HepG2 (cell line): Measurements from ENCODE around the gene MLYCD. TPM values are rescaled to one million over a fixed set of nuclear protein-coding genes. Genes with fewer than 3 reads are reported as not detected.

Source experiments
- ATAC-seq: fragments of 200-7000 bp; cut with Tn5 transposase; 3 replicates; pipeline ENCODE4 v1.9.1; 2020; ENCODE audit warnings: mild to moderate bottlenecking, moderate library complexity
- BruUV-seq: library from RNA; stranded (reverse); fragments of 400-500 nt; replicated peaks from 2 replicates; lab custom pipeline; 2021; lab: Mats Ljungman, UMichigan
- CTCF ChIA-PET: fragments of 300-600 bp; formaldehyde crosslinking; extraction: SDS; loops from one replicate; lab custom pipeline; 2021; ENCODE audit warnings: low total read pairs, inconsistent platforms, low intra/inter-chr PET ratio; lab: Yijun Ruan, JAX
- POLR2A ChIA-PET: fragments of 350-600 bp; sonication (Branson Sonifier 250); formaldehyde crosslinking; loops from one replicate; lab custom pipeline; 2020; ENCODE audit warnings: antibody characterized with exemption, inconsistent platforms; lab: Yijun Ruan, JAX
- DNase-seq: peaks from one replicate; pipeline ENCODE4 v3.0.0-alpha.2; 2015; ENCODE audit warnings: low spot score
- FAIRE-seq: peaks from 3 replicates; lab custom pipeline; 2011; peaks lifted over from hg19 to GRCh38; lab: Jason Lieb, UNC
- H2AFZ ChIP-seq: one replicate; pipeline ENCODE4 v1.6.1; 2011; ENCODE audit warnings: low read length, inconsistent platforms
- H3K27ac ChIP-seq: fragments of 300-600 bp; 3 replicates; pipeline ENCODE4 v1.8.0; 2011; ENCODE audit warnings: mixed run types, mild to moderate bottlenecking, mixed read lengths, low read length, inconsistent platforms; ENCODE audit not compliant: insufficient read depth; ENCODE audit errors: extremely low read length
- H3K27me3 ChIP-seq, 2 experiments: fragments of 200-600 bp in 1 of 2; 2 replicates in 1 of 2; 3 replicates in 1 of 2; pipeline versions ENCODE4 v1.6.0 to v1.8.0; 2011; ENCODE audit warnings: low read length in 2 of 2, mild to moderate bottlenecking in 2 of 2, moderate library complexity in 2 of 2, inconsistent platforms in 1 of 2; ENCODE audit not compliant: insufficient read depth in 2 of 2, control insufficient read depth in 1 of 2
- H3K36me3 ChIP-seq, 2 experiments: fragments of 200-600 bp in 1 of 2; replicated peaks in 1 of 2; 2 replicates in 1 of 2; 3 replicates in 1 of 2; pipeline versions ENCODE4 v1.5.1 to v1.8.0; 2011; ENCODE audit warnings: low read length in 2 of 2, inconsistent platforms in 1 of 2; ENCODE audit not compliant: insufficient read depth in 2 of 2, control insufficient read depth in 1 of 2
- H3K4me1 ChIP-seq: 2 replicates; pipeline ENCODE4 v1.5.1; 2012; ENCODE audit warnings: low read length, inconsistent platforms; ENCODE audit not compliant: insufficient read depth
- H3K4me2 ChIP-seq: 2 replicates; pipeline ENCODE4 v1.6.0; 2011; ENCODE audit warnings: low read depth, low read length, inconsistent platforms
- H3K4me3 ChIP-seq, 3 experiments: fragments of 200-600 bp in 1 of 3; sonication (generic), shearing (Covaris generic) in 1 of 3; replicated peaks in 1 of 3; 2 replicates each; pipeline ENCODE4 v1.5.1; 2011 to 2016; ENCODE audit warnings: low read length in 3 of 3, inconsistent platforms in 2 of 3, low read depth in 2 of 3, mild to moderate bottlenecking in 2 of 3, control low read depth in 1 of 3, mixed read lengths in 1 of 3; ENCODE audit not compliant: insufficient read depth in 1 of 3
- H3K79me2 ChIP-seq: one replicate; pipeline ENCODE4 v1.6.1; 2011; ENCODE audit warnings: low read length, inconsistent platforms; ENCODE audit not compliant: insufficient read depth
- H3K9ac ChIP-seq: 2 replicates; pipeline ENCODE4 v1.6.0; 2011; ENCODE audit warnings: mild to moderate bottlenecking, low read depth, low read length, inconsistent platforms; ENCODE audit not compliant: insufficient read depth
- H3K9me3 ChIP-seq: 2 replicates; pipeline ENCODE4 v1.5.1; 2012; ENCODE audit warnings: mild to moderate bottlenecking, low read length
- H4K20me1 ChIP-seq: 2 replicates; pipeline ENCODE4 v1.6.0; 2011; ENCODE audit warnings: inconsistent platforms, mild to moderate bottlenecking, low read length, moderate library complexity; ENCODE audit not compliant: insufficient read depth
- AGO2 ChIP-seq: fragments of 200-400 bp; formaldehyde crosslinking; optimal IDR thresholded peaks from 2 replicates; pipeline ENCODE3; 2017; ENCODE audit warnings: mild to moderate bottlenecking, low read depth, low read length, moderate library complexity
- RBFOX2 ChIP-seq: fragments of 200-400 bp; formaldehyde crosslinking; IDR thresholded peaks from 2 replicates; pipeline ENCODE4 v1.6.1; 2017; ENCODE audit warnings: low read depth, mild to moderate bottlenecking, low read length
- ZNF446 ChIP-seq: sonication (generic); formaldehyde crosslinking; IDR thresholded peaks from 2 replicates; pipeline ENCODE4 v1.5.0; 2020; ENCODE audit warnings: mild to moderate bottlenecking, missing genetic modification reagents
- WGBS: methylation state at CpG from one replicate; pipeline ENCODE4 v1.1.6; 2017; ENCODE audit warnings: low lambda C conversion rate; 5-methylcytosine and 5-hydroxymethylcytosine counted together
- in situ Hi-C: cut with HindIII; loops from 2 replicates; pipeline ENCODE4 v1.10.0; 2017; ENCODE audit warnings: low pct_unique_long_range_greater_than_20kb; ENCODE audit not compliant: extremely low pct_ligation_motif_present
- intact Hi-C: fragments of 100-400 bp; cut with micrococcal nuclease; formaldehyde crosslinking; loops from one replicate; pipeline ENCODE4 v1.10.0; 2022; ENCODE audit not compliant: unreplicated experiment
- polyA plus RNA-seq, 8 experiments: library from polyadenylated mRNA; depleted of rRNA in 3 of 8; stranded (reverse) in 7 of 8; unstranded in 1 of 8; fragments of >200 nt; fragmentation: Illumina TruSeq in 4 of 8; extraction: Trizol in 4 of 8; gene quantifications; 2 replicates each; pipeline versions ENCODE4 v1.2.1 to v1.2.3, GENCODE V29; 2011 to 2016; ENCODE audit warnings: low read depth in 4 of 8, missing spikeins in 1 of 8, mixed read lengths in 1 of 8; ENCODE audit not compliant: insufficient read depth in 1 of 8
- total RNA-seq, 5 experiments: library from RNA; depleted of rRNA; stranded (reverse); fragments of >200 nt; fragmentation: Illumina TruSeq; extraction: Trizol; gene quantifications; 2 replicates each; pipeline ENCODE4 v1.2.3, GENCODE V29; 2016; ENCODE audit warnings: low read depth in 1 of 5
- TF ChIP-seq, protein P1 (sequence below): sonication (generic); formaldehyde crosslinking; IDR thresholded peaks from 2 replicates; pipeline ENCODE4 v1.5.0; 2020; ENCODE audit warnings: missing genetic modification reagents

Gene MLYCD
- total and polyA plus RNA-seq, 2 of the 13 experiments (the other 11 are each of a cell fraction or from before 2014, with no cell fraction given), result 1.8 to 4.0 TPM

GRCh38 chr16:83960521-83961249 lies 61.8 kb downstream of the MLYCD start:
- 96% methylated on average over 29 of the region's 29 CpGs for WGBS
- Histone ChIP-seq H3K4me3 (no peak overlapping the region), H3K9me3 (no peaks in the 10 kb centered on the region), H4K20me1 (peaks cover 18% of the 10 kb centered on the region; the same call in 1 of the 2 replicates), H3K27me3 (no peaks in the 10 kb centered on the region), H3K9ac (no peak overlapping the region), H3K4me1 (peaks cover 14% of the 10 kb centered on the region; the same call in 1 of the 2 replicates), H2AFZ (no peak overlapping the region), H3K79me2 (peaks cover 4% of the 10 kb centered on the region), H3K4me2 (no peak overlapping the region), H3K27ac (no peak overlapping the region), H3K36me3 (peaks cover 55 to 90% of the 10 kb centered on the region in 2 experiments)
- ATAC-seq, result no peak
- BruUV-seq, result no TSS peak
- in situ Hi-C loops, result loop anchor here (25.0 kb wide), 1 partner anchor 227 kb away; the partner anchor contains the start of genes ADAD2 and TAF1C
- ChIA-PET POLR2A (no interaction called here), CTCF (no interaction called here)
- intact Hi-C loops, result no loop called here
- FAIRE-seq, result no peak
- no peak for TF ChIP-seq ZNF446 (CRISPR knock-in tag)
- peak; percentile 79 for TF ChIP-seq AGO2
- TF ChIP-seq RBFOX2, result 0 out of 2 replicates have a peak, but pooled peaks have one; percentile 50
- DNase-seq, result no peak

DNA sequence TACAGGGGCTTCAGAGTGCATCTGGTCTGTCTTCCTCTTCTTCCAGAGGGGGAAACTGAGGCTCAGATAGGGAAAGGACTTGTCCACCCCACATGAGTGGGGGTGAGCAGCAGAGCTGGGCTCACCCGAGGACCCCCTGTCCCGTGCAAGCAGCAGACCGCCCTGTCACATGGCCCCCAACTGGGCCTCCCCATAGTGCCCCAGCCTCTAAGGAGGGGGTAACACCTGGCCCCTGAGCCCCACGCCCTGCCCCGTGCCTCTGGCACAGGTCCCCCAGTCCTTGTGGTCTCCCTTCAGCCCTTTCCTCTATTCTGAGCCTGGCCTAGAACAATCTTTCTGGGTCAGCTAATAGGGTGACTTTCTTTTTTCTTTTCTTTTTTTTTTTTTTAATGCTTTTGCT lies 62.7 kb downstream of the MLYCD start:
- Histone ChIP-seq H3K9ac (no peak overlapping the region), H3K4me1 (peaks cover 5% of the 10 kb centered on the region; the same call in 1 of the 2 replicates), H3K79me2 (peaks cover 1% of the 10 kb centered on the region), H3K36me3 (peaks cover 54 to 82% of the 10 kb centered on the region in 2 experiments), H3K4me2 (no peak overlapping the region), H3K27me3 (no peaks in the 10 kb centered on the region), H3K4me3 (no peak overlapping the region), H4K20me1 (peaks cover 14% of the 10 kb centered on the region; the same call in 1 of the 2 replicates), H3K9me3 (no peaks in the 10 kb centered on the region), H2AFZ (no peak overlapping the region), H3K27ac (no peak overlapping the region)
- ChIA-PET POLR2A (no interaction called here), CTCF (no interaction called here)
- TF ChIP-seq, protein P1, sequence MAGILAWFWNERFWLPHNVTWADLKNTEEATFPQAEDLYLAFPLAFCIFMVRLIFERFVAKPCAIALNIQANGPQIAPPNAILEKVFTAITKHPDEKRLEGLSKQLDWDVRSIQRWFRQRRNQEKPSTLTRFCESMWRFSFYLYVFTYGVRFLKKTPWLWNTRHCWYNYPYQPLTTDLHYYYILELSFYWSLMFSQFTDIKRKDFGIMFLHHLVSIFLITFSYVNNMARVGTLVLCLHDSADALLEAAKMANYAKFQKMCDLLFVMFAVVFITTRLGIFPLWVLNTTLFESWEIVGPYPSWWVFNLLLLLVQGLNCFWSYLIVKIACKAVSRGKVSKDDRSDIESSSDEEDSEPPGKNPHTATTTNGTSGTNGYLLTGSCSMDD, result no peak
- TF ChIP-seq AGO2, result peak; percentile 32
- peak; percentile 55 for TF ChIP-seq RBFOX2
- BruUV-seq, result no TSS peak
- intact Hi-C loops, result no loop called here
- in situ Hi-C loops, result loop anchor here (25.0 kb wide), 1 partner anchor 226 kb away; the partner anchor contains the start of genes ADAD2 and TAF1C
- FAIRE-seq, result no peak
- ATAC-seq, result no peak
- 97% methylated on average over 5 of the region's 5 CpGs for WGBS
- no peak for DNase-seq
